HepG2 (cell line): Measurements from ENCODE around the gene NDRG3. TPM values are rescaled to one million over a fixed set of nuclear protein-coding genes. Genes with fewer than 3 reads are reported as not detected.
A peak's percentile ranks its signal among the peaks of the same experiment; 100 is the strongest.

ENCODE experiments used
- HMGA1 ChIP-seq: sonication (generic); formaldehyde crosslinking; conservative IDR thresholded peaks from 2 replicates; pipeline ENCODE4 v1.4.0; 2020; ENCODE audit warnings: missing genetic modification reagents
- IKZF1 ChIP-seq: fragments of 450-650 bp; IDR thresholded peaks from 2 replicates; pipeline ENCODE4 v1.7.1; 2016
- MATR3 ChIP-seq: sonication (generic); formaldehyde crosslinking; IDR thresholded peaks from 2 replicates; pipeline ENCODE4 v1.4.0; 2020; ENCODE audit warnings: missing genetic modification reagents
- MIXL1 ChIP-seq: IDR thresholded peaks from 2 replicates; pipeline ENCODE4 v1.6.1; 2016
- NBN ChIP-seq: fragments of 450-650 bp; conservative IDR thresholded peaks from 2 replicates; pipeline ENCODE4 v1.6.1; 2017
- PRMT3 ChIP-seq: sonication (generic); formaldehyde crosslinking; IDR thresholded peaks from 2 replicates; pipeline ENCODE4 v1.8.1; 2022; ENCODE audit warnings: low read depth, mild to moderate bottlenecking, moderate library complexity, missing genetic modification reagents, borderline replicate concordance
- REL ChIP-seq: sonication (generic); formaldehyde crosslinking; conservative IDR thresholded peaks from 2 replicates; pipeline ENCODE4 v1.8.0; 2022; ENCODE audit warnings: mild to moderate bottlenecking, missing genetic modification reagents, moderate library complexity
- SOX13 ChIP-seq, 3 experiments: fragments of 450-650 bp in 1 of 3; sonication (generic) in 1 of 3; formaldehyde crosslinking in 1 of 3; IDR thresholded peaks in 2 of 3; conservative IDR thresholded peaks in 1 of 3; 2 replicates each; pipeline versions ENCODE4 v1.5.0 to v1.6.1; 2016 to 2020; ENCODE audit warnings: antibody characterized with exemption in 1 of 3, mild to moderate bottlenecking in 1 of 3, missing compliant biosample characterization in 1 of 3, missing genetic modification reagents in 1 of 3, moderate library complexity in 1 of 3
- SP1 ChIP-seq, 2 experiments: fragments of 450-650 bp in 1 of 2; sonication (generic) in 1 of 2; formaldehyde crosslinking in 1 of 2; IDR thresholded peaks; 2 replicates each; pipeline versions ENCODE4 v1.4.0 to v1.6.1; 2016 to 2020; ENCODE audit warnings: missing genetic modification reagents in 1 of 2
- SP2 ChIP-seq: sonication (generic); formaldehyde crosslinking; IDR thresholded peaks from 2 replicates; pipeline ENCODE4 v1.5.1; 2020; ENCODE audit warnings: mild to moderate bottlenecking, missing genetic modification reagents
- ZBTB8A ChIP-seq: sonication (generic); formaldehyde crosslinking; IDR thresholded peaks from 2 replicates; pipeline ENCODE4 v1.4.0; 2020; ENCODE audit warnings: mild to moderate bottlenecking, low read depth, missing genetic modification reagents, borderline replicate concordance
- ZNF256 ChIP-seq: sonication (generic); formaldehyde crosslinking; conservative IDR thresholded peaks from 2 replicates; pipeline ENCODE4 v1.4.0; 2020; ENCODE audit warnings: missing genetic modification reagents
- ZNF558 ChIP-seq: sonication (generic); formaldehyde crosslinking; IDR thresholded peaks from 2 replicates; pipeline ENCODE4 v1.9.0; 2022; ENCODE audit warnings: mild to moderate bottlenecking, missing genetic modification reagents, borderline replicate concordance
- ZNF605 ChIP-seq: sonication (generic); formaldehyde crosslinking; IDR thresholded peaks from 2 replicates; pipeline ENCODE4 v1.8.0; 2022; ENCODE audit warnings: mild to moderate bottlenecking, missing genetic modification reagents
- ZNF782 ChIP-seq: sonication (generic); formaldehyde crosslinking; IDR thresholded peaks from 2 replicates; pipeline ENCODE4 v1.4.0; 2020; ENCODE audit warnings: missing genetic modification reagents, mild to moderate bottlenecking, borderline replicate concordance
- polyA plus RNA-seq, 8 experiments: library from polyadenylated mRNA; depleted of rRNA in 3 of 8; stranded (reverse) in 7 of 8; unstranded in 1 of 8; fragments of >200 nt; fragmentation: Illumina TruSeq in 4 of 8; extraction: Trizol in 4 of 8; gene quantifications; 2 replicates each; pipeline versions ENCODE4 v1.2.1 to v1.2.3, GENCODE V29; 2011 to 2016; ENCODE audit warnings: low read depth in 4 of 8, missing spikeins in 1 of 8, mixed read lengths in 1 of 8; ENCODE audit not compliant: insufficient read depth in 1 of 8
- total RNA-seq, 5 experiments: library from RNA; depleted of rRNA; stranded (reverse); fragments of >200 nt; fragmentation: Illumina TruSeq; extraction: Trizol; gene quantifications; 2 replicates each; pipeline ENCODE4 v1.2.3, GENCODE V29; 2016; ENCODE audit warnings: low read depth in 1 of 5
- TF ChIP-seq, protein P1 (sequence below): sonication (generic); formaldehyde crosslinking; IDR thresholded peaks from 2 replicates; pipeline ENCODE4 v1.5.0; 2020; ENCODE audit warnings: missing genetic modification reagents
- TF ChIP-seq, protein P2 (sequence below): sonication (generic); formaldehyde crosslinking; IDR thresholded peaks from 2 replicates; pipeline ENCODE4 v1.5.0; 2020; ENCODE audit warnings: mild to moderate bottlenecking, missing genetic modification reagents, moderate library complexity
- TF ChIP-seq, protein P3 (sequence below): sonication (generic); formaldehyde crosslinking; IDR thresholded peaks from 2 replicates; pipeline ENCODE4 v1.4.0; 2020; ENCODE audit warnings: mild to moderate bottlenecking, missing genetic modification reagents
- TF ChIP-seq, protein P4 (sequence below): sonication (generic); formaldehyde crosslinking; IDR thresholded peaks from 2 replicates; pipeline ENCODE4 v1.5.1; 2020; ENCODE audit warnings: missing genetic modification reagents, mild to moderate bottlenecking, borderline replicate concordance
- TF ChIP-seq, protein P5 (sequence below): IDR thresholded peaks from 2 replicates; pipeline ENCODE4 v1.6.1; 2016; ENCODE audit warnings: missing compliant biosample characterization, missing genetic modification reagents, borderline replicate concordance
- TF ChIP-seq, protein P6 (sequence below): fragments of 450-650 bp; IDR thresholded peaks from 2 replicates; pipeline ENCODE4 v1.6.1; 2017

Gene NDRG3
- total and polyA plus RNA-seq, 2 of the 13 experiments (the other 11 are each of a cell fraction or from before 2014, with no cell fraction given) = 36.0 to 40.5 TPM

DNA sequence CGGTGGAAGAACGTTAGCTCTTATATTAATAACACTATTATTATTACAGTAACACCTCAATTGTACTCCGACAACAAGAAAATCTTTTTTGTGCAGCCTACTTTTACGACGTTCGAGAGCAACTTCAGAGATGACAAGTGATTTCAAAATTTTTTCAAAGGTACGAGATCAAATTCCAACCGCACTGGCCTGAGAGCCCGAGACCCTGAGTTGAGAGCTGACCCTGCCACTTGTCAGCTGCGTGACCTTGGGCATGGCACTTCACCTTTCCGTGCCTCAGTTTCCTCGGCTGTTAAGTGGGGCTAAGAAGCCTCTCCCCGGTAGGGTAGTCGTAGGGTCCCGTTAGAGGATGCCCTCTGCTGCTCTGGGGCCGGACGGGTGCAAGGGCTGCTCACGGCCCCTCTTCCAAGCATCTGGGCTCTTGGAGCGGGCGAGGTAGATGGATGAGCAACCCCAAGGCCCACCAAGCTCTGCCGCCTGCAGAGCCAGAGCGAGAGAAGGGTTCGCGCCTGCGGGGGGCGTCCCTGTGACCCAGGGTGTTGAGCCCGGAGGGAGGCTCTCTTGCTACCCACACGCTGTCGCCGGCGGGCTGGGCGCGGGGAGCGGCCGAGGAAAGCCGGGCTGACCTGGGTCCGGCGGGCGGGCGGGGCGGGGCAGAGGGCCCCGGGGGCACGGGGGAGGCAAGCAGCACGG is 510 bp downstream of the NDRG3 start (continued):
- TF ChIP-seq, protein P1, sequence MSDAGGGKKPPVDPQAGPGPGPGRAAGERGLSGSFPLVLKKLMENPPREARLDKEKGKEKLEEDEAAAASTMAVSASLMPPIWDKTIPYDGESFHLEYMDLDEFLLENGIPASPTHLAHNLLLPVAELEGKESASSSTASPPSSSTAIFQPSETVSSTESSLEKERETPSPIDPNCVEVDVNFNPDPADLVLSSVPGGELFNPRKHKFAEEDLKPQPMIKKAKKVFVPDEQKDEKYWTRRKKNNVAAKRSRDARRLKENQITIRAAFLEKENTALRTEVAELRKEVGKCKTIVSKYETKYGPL (CRISPR knock-in tag) = no peak
- TF ChIP-seq, protein P2, sequence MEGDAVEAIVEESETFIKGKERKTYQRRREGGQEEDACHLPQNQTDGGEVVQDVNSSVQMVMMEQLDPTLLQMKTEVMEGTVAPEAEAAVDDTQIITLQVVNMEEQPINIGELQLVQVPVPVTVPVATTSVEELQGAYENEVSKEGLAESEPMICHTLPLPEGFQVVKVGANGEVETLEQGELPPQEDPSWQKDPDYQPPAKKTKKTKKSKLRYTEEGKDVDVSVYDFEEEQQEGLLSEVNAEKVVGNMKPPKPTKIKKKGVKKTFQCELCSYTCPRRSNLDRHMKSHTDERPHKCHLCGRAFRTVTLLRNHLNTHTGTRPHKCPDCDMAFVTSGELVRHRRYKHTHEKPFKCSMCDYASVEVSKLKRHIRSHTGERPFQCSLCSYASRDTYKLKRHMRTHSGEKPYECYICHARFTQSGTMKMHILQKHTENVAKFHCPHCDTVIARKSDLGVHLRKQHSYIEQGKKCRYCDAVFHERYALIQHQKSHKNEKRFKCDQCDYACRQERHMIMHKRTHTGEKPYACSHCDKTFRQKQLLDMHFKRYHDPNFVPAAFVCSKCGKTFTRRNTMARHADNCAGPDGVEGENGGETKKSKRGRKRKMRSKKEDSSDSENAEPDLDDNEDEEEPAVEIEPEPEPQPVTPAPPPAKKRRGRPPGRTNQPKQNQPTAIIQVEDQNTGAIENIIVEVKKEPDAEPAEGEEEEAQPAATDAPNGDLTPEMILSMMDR (CRISPR knock-in tag) = peak; percentile 53; the same call in 1 of the 2 replicates
- TF ChIP-seq SP2 (peak; percentile 49), ZNF558 (CRISPR knock-in tag) (no peak), MATR3 (no peak), SOX13 (IDR thresholded peaks at IDR 0.05) (no peak), SOX13 (CRISPR knock-in tag; conservative IDR thresholded peaks at IDR 0.05 in 1 of 2, IDR thresholded peaks at IDR 0.05 in 1 of 2) (no peak), REL (CRISPR knock-in tag) (no peak), ZNF782 (CRISPR knock-in tag) (0 out of 2 replicates have a peak, but pooled peaks have one; percentile 60), IKZF1 (no peak), HMGA1 (CRISPR knock-in tag) (no peak), ZNF256 (CRISPR knock-in tag) (no peak; the same call in 1 of the 2 replicates), SP1 (IDR thresholded peaks at IDR 0.05) (no peak), SP1 (CRISPR knock-in tag; IDR thresholded peaks at IDR 0.05) (no peak), ZNF605 (CRISPR knock-in tag) (peak; percentile 49; the same call in 1 of the 2 replicates), PRMT3 (no peak), MIXL1 (CRISPR knock-in tag) (no peak), ZBTB8A (CRISPR knock-in tag) (no peak), NBN (no peak)
- TF ChIP-seq, protein P3, sequence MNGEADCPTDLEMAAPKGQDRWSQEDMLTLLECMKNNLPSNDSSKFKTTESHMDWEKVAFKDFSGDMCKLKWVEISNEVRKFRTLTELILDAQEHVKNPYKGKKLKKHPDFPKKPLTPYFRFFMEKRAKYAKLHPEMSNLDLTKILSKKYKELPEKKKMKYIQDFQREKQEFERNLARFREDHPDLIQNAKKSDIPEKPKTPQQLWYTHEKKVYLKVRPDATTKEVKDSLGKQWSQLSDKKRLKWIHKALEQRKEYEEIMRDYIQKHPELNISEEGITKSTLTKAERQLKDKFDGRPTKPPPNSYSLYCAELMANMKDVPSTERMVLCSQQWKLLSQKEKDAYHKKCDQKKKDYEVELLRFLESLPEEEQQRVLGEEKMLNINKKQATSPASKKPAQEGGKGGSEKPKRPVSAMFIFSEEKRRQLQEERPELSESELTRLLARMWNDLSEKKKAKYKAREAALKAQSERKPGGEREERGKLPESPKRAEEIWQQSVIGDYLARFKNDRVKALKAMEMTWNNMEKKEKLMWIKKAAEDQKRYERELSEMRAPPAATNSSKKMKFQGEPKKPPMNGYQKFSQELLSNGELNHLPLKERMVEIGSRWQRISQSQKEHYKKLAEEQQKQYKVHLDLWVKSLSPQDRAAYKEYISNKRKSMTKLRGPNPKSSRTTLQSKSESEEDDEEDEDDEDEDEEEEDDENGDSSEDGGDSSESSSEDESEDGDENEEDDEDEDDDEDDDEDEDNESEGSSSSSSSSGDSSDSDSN = peak; percentile 78
- TF ChIP-seq, protein P4, sequence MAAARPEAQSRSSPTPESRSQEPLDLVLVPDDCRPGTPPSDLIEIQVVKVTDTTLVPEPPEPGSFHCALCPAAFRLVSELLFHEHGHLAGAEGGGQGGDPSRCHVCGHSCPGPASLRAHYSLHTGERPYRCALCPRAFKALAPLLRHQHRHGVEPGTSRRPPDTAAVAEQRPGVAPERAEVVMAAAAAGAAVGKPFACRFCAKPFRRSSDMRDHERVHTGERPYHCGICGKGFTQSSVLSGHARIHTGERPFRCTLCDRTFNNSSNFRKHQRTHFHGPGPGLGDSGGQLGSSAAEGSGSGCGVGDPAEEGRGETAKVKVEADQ (CRISPR knock-in tag) = peak; percentile 77; the same call in 1 of the 2 replicates
- TF ChIP-seq, protein P5, sequence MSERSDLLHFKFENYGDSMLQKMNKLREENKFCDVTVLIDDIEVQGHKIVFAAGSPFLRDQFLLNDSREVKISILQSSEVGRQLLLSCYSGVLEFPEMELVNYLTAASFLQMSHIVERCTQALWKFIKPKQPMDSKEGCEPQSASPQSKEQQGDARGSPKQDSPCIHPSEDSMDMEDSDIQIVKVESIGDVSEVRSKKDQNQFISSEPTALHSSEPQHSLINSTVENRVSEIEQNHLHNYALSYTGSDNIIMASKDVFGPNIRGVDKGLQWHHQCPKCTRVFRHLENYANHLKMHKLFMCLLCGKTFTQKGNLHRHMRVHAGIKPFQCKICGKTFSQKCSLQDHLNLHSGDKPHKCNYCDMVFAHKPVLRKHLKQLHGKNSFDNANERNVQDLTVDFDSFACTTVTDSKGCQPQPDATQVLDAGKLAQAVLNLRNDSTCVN (CRISPR knock-in tag) = no peak
- TF ChIP-seq, protein P6, sequence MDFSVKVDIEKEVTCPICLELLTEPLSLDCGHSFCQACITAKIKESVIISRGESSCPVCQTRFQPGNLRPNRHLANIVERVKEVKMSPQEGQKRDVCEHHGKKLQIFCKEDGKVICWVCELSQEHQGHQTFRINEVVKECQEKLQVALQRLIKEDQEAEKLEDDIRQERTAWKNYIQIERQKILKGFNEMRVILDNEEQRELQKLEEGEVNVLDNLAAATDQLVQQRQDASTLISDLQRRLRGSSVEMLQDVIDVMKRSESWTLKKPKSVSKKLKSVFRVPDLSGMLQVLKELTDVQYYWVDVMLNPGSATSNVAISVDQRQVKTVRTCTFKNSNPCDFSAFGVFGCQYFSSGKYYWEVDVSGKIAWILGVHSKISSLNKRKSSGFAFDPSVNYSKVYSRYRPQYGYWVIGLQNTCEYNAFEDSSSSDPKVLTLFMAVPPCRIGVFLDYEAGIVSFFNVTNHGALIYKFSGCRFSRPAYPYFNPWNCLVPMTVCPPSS = no peak
